HG02759 (cell line): ENCODE data around the gene FAM174C.

Experiments used
- ATAC-seq: cut with Tn5 transposase; IDR thresholded peaks from one replicate; pipeline ENCODE4 v1.9.1; 2021; ENCODE audit warnings: mild to moderate bottlenecking, moderate library complexity; ENCODE audit not compliant: unreplicated experiment

Gene FAM174C

DNA sequence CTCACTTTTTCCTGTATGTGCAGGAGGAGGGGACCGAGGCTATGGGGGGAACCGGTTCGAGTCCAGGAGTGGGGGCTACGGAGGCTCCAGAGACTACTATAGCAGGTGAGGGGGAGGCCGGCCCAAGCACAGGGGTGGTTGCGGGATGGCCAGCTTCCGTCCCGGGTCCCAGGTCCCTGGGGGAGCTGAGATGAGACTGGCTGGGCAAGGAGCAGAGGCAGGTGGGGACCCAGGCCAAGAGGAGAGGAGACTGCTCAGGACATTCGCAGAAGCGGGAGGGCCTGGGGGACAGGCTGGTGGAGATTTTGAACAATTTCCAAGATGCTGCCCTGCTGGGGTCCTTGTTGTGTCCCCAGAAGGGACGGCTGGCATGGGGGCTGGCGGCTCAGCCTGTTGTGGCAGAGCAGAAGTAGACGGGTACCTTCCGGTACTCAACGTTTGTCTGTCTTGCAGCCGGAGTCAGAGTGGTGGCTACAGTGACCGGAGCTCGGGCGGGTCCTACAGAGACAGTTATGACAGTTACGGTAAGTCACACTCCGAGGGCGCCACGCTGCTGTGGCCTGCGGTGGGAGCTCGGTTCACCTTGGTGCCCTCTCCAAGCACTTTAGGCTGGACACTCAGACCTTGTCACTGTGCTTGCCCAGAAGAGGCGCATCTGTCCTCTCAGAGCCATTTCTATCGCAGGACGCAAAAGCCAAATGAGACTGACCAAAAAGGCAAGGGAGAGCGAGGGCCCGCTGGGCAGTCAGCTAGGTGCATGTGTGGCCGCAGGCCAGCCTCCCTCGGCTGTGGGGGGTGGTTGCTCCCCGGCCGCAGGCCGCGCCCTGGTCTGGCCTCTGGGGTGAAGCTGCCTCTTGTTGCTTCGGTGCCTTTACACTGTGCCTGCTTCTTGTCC lies 3.6 kb upstream of the FAM174C start:
- no peak for ATAC-seq

DNA sequence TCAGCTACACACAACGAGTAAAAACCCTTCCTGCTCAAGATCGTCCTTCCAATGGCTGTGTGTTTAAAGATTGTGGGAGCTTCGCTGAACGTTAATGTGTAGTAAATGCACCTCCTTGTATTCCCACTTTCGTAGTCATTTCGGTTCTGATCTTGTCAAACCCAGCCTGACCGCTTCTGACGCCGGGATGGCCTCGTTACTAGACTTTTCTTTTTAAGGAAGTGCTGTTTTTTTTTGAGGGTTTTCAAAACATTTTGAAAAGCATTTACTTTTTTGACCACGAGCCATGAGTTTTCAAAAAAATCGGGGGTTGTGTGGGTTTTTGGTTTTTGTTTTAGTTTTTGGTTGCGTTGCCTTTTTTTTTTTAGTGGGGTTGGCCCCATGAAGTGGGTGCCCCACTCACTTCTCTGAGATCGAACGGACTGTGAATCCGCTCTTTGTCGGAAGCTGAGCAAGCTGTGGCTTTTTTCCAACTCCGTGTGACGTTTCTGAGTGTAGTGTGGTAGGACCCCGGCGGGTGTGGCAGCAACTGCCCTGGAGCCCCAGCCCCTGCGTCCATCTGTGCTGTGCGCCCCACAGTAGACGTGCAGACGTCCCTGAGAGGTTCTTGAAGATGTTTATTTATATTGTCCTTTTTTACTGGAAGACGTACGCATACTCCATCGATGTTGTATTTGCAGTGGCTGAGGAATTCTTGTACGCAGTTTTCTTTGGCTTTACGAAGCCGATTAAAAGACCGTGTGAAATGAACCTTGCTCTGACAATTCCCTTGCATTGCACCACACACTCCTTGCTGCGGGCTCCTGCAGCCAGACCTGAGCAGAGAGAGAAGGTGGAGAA lies 2.7 kb upstream of the FAM174C start:
- no peak for ATAC-seq

DNA sequence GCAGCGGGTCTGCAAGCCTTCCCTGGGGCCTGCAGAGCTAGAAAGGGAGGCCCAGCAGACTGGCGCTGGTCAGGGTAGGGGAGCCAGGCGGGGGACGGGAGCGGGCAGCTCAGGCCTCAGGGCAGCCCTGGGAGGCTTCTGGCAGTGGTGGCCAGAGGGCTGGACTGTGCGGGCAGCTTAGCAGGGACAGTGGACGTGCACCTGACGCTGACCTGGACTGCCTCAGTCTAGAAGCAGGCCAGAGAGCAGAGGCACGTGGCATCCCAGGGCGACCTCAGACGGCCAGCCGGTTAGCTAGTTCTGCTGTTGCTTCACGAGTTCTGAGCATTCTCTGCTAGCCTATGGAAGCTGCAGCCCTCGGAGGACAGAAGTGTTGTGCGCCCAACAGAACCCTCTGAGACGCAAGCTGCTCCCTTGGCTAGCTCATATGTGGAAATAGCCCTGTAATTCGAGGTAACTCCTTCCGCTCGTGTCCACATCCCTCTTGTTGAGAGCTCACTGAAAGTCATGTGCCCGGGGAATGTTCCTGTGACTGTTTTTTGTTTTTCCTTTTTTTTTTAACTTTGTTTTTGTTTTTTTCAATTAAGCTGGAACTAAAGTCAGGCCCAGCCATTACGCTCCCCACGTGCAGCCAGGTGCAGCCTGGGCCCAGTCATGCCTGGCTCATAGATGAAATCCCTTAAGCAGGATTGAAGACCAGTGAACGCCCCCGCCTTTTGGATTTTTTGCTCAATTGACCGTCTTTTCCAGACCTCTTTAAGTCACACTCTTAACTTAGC lies 1.9 kb upstream of the FAM174C start:
- ATAC-seq, result no peak

- ATAC-seq, result no peak
These were observed 1.1 kb upstream of the FAM174C start for GRCh38 chr19:1274081-1274851.

DNA sequence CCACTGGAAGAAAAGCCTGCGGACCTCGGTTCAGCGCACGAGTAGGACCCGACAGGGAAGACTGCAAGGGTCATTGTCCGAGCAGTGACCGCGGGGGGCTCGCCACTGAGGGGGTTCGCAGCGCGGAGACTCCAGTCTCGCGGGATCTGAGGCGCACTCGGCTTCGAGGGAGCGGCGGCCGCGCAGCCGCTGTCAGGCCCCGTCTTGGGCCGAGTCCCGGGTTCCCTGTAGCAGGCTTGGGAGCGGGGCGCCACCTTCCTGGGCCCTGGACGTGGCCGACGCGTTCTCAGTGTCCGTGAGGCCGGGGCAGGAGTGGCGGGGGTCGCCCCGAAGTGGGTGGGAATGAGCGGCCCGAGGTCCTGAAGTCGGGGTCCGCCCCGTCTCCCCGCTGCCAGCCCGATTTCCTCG lies 474 bp upstream of the FAM174C start:
- no peak for ATAC-seq

GRCh38 chr19:1275976-1276627 lies 772 bp downstream of the FAM174C start:
- no peak for ATAC-seq

GRCh38 chr19:1276628-1277022 lies 1.3 kb downstream of the FAM174C start:
- ATAC-seq, result no peak

DNA sequence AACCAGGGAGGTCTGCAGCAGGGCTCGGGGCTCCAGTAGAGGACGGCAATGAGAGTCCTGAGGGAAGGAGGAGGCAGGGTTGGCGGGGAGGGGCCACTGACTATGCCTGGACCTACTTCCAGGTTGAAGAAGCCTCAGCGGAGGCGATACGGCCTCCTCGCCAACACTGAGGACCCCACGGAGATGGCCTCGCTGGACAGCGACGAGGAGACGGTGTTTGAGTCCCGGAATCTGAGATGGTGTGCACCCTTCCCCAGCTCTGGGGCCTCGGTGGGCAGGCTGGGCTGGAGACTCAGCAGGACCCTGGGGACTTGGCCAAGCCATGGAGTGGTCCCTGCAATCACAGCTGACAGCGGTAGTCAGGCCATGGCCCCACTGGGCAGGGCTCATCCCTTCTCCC lies 1.7 kb downstream of the FAM174C start:
- ATAC-seq, result no peak

DNA sequence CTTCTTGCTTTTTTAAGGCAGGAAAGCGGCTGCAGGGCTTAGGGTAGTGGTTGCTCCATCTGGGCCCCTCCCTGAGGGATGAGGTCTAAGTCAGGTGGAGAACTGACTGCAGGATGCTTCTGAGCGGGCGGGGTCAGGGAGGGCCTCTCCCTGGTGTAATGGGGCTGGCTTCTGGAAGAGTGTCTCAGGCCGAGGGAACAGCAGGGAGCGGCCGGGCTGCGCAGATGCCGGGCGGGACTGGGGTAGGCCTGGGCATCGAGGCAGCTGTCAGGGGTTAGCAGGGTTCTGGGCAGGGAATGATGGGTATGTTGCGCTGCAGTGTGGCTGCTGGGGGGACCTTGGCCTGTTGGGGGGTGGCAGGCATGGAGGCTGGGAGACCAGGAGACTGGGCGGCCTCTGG lies 2.7 kb downstream of the FAM174C start:
- no peak for ATAC-seq

DNA sequence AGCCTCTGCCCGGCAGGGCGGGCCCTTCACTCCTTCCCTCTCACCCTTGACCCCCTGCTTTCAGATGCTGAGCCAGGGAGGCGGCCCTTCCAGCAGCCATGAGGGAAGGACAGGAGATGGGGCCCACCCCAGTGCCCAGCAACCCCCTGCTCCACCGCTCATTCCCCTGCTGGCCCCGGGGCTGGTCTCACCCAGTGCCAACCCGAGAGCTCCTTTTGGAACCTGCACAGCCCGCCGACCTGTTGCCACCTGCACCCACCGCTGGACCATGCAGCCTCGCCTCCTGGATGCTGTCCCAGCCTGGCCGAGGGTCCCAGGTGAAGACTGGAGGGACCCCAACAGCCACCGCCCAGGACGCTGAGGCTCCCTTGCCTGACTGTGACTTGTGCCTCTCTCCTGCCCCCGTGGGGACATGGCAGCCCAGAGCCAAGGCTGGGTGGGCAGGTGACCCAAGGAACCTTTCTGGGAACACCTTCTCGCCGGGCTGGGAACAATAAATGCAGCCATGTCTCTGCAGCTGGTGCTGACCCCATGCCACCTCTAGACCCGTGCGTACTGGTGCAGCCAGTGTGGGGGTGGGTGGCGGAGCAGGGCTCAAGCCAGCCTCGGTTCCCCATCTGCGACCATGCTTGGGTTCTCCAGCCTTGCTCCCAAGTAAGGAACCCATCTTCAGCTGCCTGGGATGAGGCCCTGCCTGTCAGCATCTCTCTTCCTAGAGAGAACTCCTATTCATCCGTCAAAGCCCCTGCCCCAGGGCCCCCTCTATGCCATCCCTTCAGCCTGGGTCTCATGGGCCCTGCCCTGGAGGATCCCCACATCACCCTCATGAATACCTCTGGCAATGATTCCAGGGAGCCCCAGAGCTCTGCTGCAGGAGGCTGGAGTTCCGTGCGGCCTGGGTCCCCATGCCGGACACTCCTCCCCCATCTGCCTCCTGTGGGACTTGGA lies 3.7 kb downstream of the FAM174C start:
- no peak for ATAC-seq

GRCh38 chr19:1279782-1280341 lies 4.5 kb downstream of the FAM174C start:
- no peak for ATAC-seq

- no peak for ATAC-seq
These were observed 5.6 kb downstream of the FAM174C start for GRCh38 chr19:1280636-1281568.

DNA sequence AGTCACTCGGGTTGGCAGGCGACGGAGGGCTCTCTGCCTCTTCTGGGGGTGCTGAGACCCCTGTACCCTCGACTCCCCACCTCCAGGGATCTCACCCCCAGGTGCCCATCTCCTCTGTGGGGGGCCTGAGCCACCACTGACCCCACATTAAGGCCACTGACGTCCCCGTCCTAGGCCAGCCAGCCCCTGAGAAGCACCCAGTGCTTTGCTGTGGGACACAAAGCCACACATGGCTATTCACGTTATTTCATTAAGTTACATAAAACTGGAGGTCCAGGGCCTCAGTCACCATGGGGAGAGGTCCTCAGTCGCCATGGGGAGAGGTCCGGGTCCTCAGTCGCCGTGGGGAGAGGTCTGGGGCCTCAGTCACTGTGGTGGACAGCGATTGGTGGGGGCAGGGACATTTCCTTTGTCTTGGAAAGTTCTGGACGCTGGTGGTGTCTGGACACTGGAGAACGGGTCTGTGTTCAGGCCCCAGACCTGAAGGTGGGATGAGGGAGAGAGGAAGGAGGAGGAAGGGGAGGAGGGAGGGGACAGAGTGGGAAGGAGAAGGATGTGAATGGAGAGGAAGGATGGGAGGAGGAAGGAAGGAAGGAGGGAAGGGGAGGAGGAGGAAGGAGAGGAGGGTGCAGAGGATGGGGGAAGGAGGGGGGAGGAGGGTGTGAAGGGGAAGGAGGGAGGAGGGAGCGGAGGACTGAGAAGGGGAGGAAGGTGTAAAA lies 6.4 kb downstream of the FAM174C start:
- ATAC-seq, result no peak

DNA sequence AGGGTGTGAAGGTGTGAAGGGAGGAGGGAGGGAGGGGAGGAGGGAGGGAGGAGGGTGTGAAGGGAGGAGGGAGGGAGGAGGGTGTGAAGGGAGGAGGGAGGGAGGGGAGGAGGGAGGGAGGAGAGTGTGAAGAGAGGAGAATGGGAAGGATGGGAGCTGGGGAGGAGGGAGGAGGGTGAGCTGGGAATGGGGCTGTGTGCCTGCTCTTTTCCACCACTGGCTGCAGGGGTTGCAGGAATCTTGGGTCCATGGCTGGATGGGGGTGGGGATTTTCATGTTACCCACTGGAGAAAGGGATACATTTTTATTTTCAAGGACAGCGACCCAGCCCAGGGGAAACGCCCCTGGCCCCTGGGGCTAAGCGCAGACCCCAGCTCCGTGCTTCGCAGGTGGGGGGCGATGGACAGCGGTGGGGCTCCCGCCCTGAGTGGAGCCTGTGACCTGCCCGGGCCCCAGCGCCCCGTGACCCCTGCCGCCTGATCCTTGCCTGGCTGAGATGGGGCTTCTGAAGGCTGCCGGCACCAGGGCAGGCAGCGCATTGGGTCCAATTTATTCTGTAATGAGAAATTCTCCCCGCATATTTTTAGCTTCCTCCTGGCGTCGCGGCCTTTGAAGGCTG lies 7.4 kb downstream of the FAM174C start:
- no peak for ATAC-seq

DNA sequence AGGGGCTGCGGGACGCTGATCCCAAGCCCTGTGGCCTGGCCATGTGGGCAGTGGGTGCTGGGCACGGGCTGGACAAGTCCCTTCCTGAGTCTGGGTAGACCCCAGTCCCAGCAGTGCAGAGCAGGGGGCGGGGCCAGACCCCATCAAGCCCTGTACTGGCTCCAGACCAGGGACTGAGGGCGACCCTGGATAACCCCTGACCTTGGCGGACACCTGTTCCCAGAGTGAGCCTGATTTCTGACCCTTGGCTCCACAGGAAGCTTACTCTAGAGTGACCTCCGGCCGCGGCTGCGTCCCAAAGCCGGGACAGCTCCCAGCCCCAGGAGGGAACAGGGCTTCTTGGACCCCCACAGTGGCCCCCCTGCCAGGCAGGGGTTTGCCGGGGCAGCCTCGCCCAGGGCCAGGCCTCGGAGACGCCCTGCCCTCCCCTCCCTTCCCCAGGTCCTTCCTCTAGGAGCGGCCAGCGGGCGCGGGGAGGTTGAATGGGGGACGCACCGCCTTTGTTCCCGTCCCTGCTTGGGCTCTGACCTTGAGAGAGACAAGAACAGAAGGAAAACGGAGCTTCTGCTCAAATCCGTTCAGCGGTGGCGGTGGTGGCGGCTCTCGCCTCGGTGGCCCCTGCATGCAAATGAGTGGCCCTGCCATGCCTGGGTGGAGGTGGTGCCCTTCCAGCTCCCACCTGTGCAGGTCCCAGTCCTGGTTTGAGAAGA lies 8.0 kb downstream of the FAM174C start:
- ATAC-seq, result no peak

- no peak for ATAC-seq
These were observed 8.6 kb downstream of the FAM174C start for GRCh38 chr19:1283917-1284292.
